Measurements from ENCODE around the gene SSB. TPM values are rescaled to one million over a fixed set of nuclear protein-coding genes. Genes with fewer than 3 reads are reported as not detected.

The SSB gene
- total RNA-seq, 1 donor from 2014 or later, result 24.5 TPM

- H3K36me3 ChIP-seq (ENCODE audit: control insufficient read depth in 3 of 3, insufficient read depth in 3 of 3, low read length in 3 of 3), result no peaks in the 10 kb centered on the region
- H3K27ac ChIP-seq (ENCODE audit: low read depth, low read length), result no peak overlapping the region
- H3K27me3 ChIP-seq (ENCODE audit: control insufficient read depth in 3 of 3, insufficient read depth in 3 of 3, low read length in 3 of 3), result peaks cover 5 to 12% (median 11%) of the 10 kb centered on the region in 3 donors
- no peak overlapping the region for H3K9ac ChIP-seq (ENCODE audit: low read depth in 1 of 3, low read length in 3 of 3)
- peaks cover 7 to 15% (median 8%) of the 10 kb centered on the region in 3 donors for H3K4me1 ChIP-seq (ENCODE audit: control insufficient read depth in 3 of 3, insufficient read depth in 3 of 3, low read length in 3 of 3)
- H3K4me3 ChIP-seq (ENCODE audit: low read length in 3 of 3), result no peak overlapping the region
- H3K9me3 ChIP-seq (ENCODE audit: control insufficient read depth in 3 of 3, low read length in 3 of 3), result no peaks in the 10 kb centered on the region
These were observed 33.1 kb upstream of the SSB start for GRCh38 chr2:169765523-169765922.

GRCh38 chr2:169767243-169767888 is 31.3 kb upstream of the SSB start:
- Histone ChIP-seq H3K9me3 (ENCODE audit: control insufficient read depth in 3 of 3, low read length in 3 of 3) (no peaks in the 10 kb centered on the region), H3K4me3 (ENCODE audit: low read length in 3 of 3) (peak overlapping the region in 1 of 3 donors; percentile 30), H3K36me3 (ENCODE audit: control insufficient read depth in 3 of 3, insufficient read depth in 3 of 3, low read length in 3 of 3) (no peaks in the 10 kb centered on the region), H3K27ac (ENCODE audit: low read depth, low read length) (no peak overlapping the region), H3K9ac (ENCODE audit: low read depth in 1 of 3, low read length in 3 of 3) (no peak overlapping the region), H3K27me3 (ENCODE audit: control insufficient read depth in 3 of 3, insufficient read depth in 3 of 3, low read length in 3 of 3) (peaks cover 5 to 12% (median 11%) of the 10 kb centered on the region in 3 donors), H3K4me1 (ENCODE audit: control insufficient read depth in 3 of 3, insufficient read depth in 3 of 3, low read length in 3 of 3) (peaks cover 7 to 15% (median 8%) of the 10 kb centered on the region in 3 donors)

DNA sequence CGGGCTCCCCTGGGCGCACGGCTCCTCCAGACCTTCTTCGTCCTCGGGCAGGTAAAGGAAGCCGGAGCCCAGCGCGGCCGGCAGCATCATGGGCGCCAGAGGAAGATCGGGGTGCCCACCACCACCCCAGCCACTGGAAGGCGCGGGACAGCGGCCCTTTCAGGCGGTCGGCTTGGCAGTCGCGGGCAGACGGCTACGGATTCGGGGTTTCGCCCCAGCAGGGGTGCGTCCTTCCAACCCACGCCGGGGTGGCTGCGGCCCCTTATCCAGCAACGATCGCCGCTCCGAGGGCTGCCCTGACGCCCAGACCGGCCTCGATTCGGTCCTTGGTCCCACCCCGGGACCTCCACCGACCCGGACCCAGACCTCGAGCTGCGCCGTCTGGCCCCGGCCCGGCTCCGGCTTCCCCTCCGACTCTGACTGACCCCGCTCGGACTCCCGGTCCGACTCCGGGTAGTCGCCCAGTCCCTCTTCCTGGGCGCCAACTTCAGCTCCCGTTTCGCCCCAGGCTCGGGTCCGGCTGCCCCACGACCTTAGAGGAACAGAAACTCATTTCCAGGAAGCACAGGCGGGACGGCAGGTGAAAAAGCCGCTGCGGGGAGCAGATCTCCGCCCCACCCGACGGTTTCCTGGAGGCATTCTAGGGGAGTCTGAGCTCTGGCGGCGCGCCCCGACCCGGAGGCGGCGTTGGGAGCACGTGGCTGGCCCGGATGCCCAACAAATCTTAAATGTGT is 30.2 kb upstream of the SSB start:
- peak overlapping the region; percentile 33 to 43 (median 35) for H3K4me3 ChIP-seq (ENCODE audit: low read length in 3 of 3)
- no peaks in the 10 kb centered on the region for H3K36me3 ChIP-seq (ENCODE audit: control insufficient read depth in 3 of 3, insufficient read depth in 3 of 3, low read length in 3 of 3)
- peaks cover 7 to 15% (median 8%) of the 10 kb centered on the region in 3 donors for H3K4me1 ChIP-seq (ENCODE audit: control insufficient read depth in 3 of 3, insufficient read depth in 3 of 3, low read length in 3 of 3)
- H3K27ac ChIP-seq (ENCODE audit: low read depth, low read length), result no peak overlapping the region
- H3K9me3 ChIP-seq (ENCODE audit: control insufficient read depth in 3 of 3, low read length in 3 of 3), result no peaks in the 10 kb centered on the region
- H3K27me3 ChIP-seq (ENCODE audit: control insufficient read depth in 3 of 3, insufficient read depth in 3 of 3, low read length in 3 of 3), result peaks cover 5 to 12% (median 11%) of the 10 kb centered on the region in 3 donors
- peak overlapping the region in 1 of 3 donors; percentile 20 for H3K9ac ChIP-seq (ENCODE audit: low read depth in 1 of 3, low read length in 3 of 3)

DNA sequence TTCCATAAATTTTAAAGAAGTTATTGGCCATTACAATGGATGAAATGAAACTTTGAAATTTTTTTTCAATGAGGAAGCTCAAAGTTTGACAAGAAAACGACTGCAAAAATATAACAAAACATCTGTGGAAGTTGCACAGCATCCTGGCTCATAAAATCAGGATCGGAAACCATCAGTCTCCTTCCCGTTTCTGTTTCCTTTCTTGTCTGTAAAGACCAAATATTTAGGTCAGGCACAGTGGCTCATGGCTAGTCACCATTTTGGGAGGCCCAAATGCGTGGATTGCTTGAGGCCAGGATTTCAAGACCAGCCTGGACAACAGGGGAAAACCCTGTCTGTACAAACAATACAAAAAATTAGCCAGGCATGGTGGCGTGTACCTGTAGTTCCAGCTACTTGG is 27.6 kb upstream of the SSB start:
- Histone ChIP-seq H3K9me3 (ENCODE audit: control insufficient read depth in 3 of 3, low read length in 3 of 3) (no peaks in the 10 kb centered on the region), H3K27ac (ENCODE audit: low read depth, low read length) (no peak overlapping the region), H3K4me3 (ENCODE audit: low read length in 3 of 3) (no peak overlapping the region), H3K27me3 (ENCODE audit: control insufficient read depth in 3 of 3, insufficient read depth in 3 of 3, low read length in 3 of 3) (peaks cover 5 to 12% (median 11%) of the 10 kb centered on the region in 3 donors), H3K9ac (ENCODE audit: low read depth in 1 of 3, low read length in 3 of 3) (no peak overlapping the region), H3K4me1 (ENCODE audit: control insufficient read depth in 3 of 3, insufficient read depth in 3 of 3, low read length in 3 of 3) (peaks cover 7 to 15% (median 8%) of the 10 kb centered on the region in 3 donors), H3K36me3 (ENCODE audit: control insufficient read depth in 3 of 3, insufficient read depth in 3 of 3, low read length in 3 of 3) (no peaks in the 10 kb centered on the region)

- no peak overlapping the region for H3K4me3 ChIP-seq (ENCODE audit: low read length in 3 of 3)
- H3K4me1 ChIP-seq (ENCODE audit: control insufficient read depth in 3 of 3, insufficient read depth in 3 of 3, low read length in 3 of 3), result peaks cover 7 to 15% (median 8%) of the 10 kb centered on the region in 3 donors
- no peak overlapping the region for H3K9ac ChIP-seq (ENCODE audit: low read depth in 1 of 3, low read length in 3 of 3)
- no peaks in the 10 kb centered on the region for H3K36me3 ChIP-seq (ENCODE audit: control insufficient read depth in 3 of 3, insufficient read depth in 3 of 3, low read length in 3 of 3)
- H3K27me3 ChIP-seq (ENCODE audit: control insufficient read depth in 3 of 3, insufficient read depth in 3 of 3, low read length in 3 of 3), result peaks cover 5 to 12% (median 11%) of the 10 kb centered on the region in 3 donors
- H3K9me3 ChIP-seq (ENCODE audit: control insufficient read depth in 3 of 3, low read length in 3 of 3), result no peaks in the 10 kb centered on the region
- no peak overlapping the region for H3K27ac ChIP-seq (ENCODE audit: low read depth, low read length)
These were observed 27.1 kb upstream of the SSB start for GRCh38 chr2:169771612-169772011.

DNA sequence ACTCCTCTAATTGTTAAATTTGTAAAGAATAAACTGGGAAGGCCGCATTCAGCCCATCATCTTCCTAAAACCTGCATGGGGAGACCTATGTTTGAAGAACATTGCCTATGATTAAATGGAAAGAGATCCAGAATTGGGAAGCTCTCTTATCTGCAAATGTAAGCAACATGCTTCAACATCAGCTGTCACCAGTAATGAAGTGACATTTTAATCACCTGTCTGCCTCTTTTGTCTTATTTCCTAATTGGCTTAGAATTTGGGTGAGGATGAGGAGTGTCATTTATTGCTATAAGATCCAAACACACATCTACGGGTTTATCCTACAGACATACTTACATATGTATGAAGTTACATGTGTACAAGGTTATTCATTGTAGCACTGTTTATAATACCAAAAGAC is 26.0 kb upstream of the SSB start:
- H3K4me1 ChIP-seq (ENCODE audit: control insufficient read depth in 3 of 3, insufficient read depth in 3 of 3, low read length in 3 of 3), result peaks cover 3 to 6% (median 3%) of the 10 kb centered on the region in 3 donors

GRCh38 chr2:169775354-169775753 is 23.3 kb upstream of the SSB start:
- Histone ChIP-seq H3K9me3 (ENCODE audit: control insufficient read depth in 3 of 3, low read length in 3 of 3) (no peaks in the 10 kb centered on the region), H3K4me1 (ENCODE audit: control insufficient read depth in 3 of 3, insufficient read depth in 3 of 3, low read length in 3 of 3) (no peaks in the 10 kb centered on the region), H3K27me3 (ENCODE audit: control insufficient read depth in 3 of 3, insufficient read depth in 3 of 3, low read length in 3 of 3) (no peaks in the 10 kb centered on the region), H3K36me3 (ENCODE audit: control insufficient read depth in 3 of 3, insufficient read depth in 3 of 3, low read length in 3 of 3) (no peaks in the 10 kb centered on the region), H3K27ac (ENCODE audit: low read depth, low read length) (no peak overlapping the region), H3K9ac (ENCODE audit: low read depth in 1 of 3, low read length in 3 of 3) (no peak overlapping the region), H3K4me3 (ENCODE audit: low read length in 3 of 3) (no peak overlapping the region)

More for the DNA sequence above, 26.0 kb upstream of the SSB start:
- Histone ChIP-seq H3K27me3 (ENCODE audit: control insufficient read depth in 3 of 3, insufficient read depth in 3 of 3, low read length in 3 of 3) (peaks cover 5 to 10% (median 10%) of the 10 kb centered on the region in 3 donors), H3K9me3 (ENCODE audit: control insufficient read depth in 3 of 3, low read length in 3 of 3) (no peaks in the 10 kb centered on the region), H3K4me3 (ENCODE audit: low read length in 3 of 3) (no peak overlapping the region), H3K9ac (ENCODE audit: low read depth in 1 of 3, low read length in 3 of 3) (no peak overlapping the region), H3K36me3 (ENCODE audit: control insufficient read depth in 3 of 3, insufficient read depth in 3 of 3, low read length in 3 of 3) (no peaks in the 10 kb centered on the region), H3K27ac (ENCODE audit: low read depth, low read length) (no peak overlapping the region)

DNA sequence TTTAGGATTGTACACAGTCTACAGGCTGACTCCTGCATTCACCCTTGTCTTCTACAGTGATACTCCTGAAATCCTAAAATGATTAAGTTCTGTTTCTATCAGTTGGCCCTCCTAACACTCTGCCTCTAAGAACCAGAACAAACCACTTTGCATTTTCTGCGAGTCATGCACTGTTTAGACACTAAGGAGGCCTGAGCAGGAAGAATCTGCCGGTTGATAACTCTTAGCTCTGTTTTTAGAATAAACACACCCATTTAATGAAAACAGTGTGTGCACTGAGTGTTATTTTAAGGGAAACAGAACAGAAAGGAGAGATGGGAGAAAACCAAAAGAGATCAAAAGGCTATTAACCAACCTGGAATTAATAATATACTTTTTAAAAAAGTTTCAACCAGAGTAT is 22.9 kb upstream of the SSB start:
- no peak overlapping the region for H3K9ac ChIP-seq (ENCODE audit: low read depth in 1 of 3, low read length in 3 of 3)
- H3K4me1 ChIP-seq (ENCODE audit: control insufficient read depth in 3 of 3, insufficient read depth in 3 of 3, low read length in 3 of 3), result no peaks in the 10 kb centered on the region
- no peaks in the 10 kb centered on the region for H3K27me3 ChIP-seq (ENCODE audit: control insufficient read depth in 3 of 3, insufficient read depth in 3 of 3, low read length in 3 of 3)
- no peaks in the 10 kb centered on the region for H3K36me3 ChIP-seq (ENCODE audit: control insufficient read depth in 3 of 3, insufficient read depth in 3 of 3, low read length in 3 of 3)
- H3K27ac ChIP-seq (ENCODE audit: low read depth, low read length), result no peak overlapping the region
- no peaks in the 10 kb centered on the region for H3K9me3 ChIP-seq (ENCODE audit: control insufficient read depth in 3 of 3, low read length in 3 of 3)
- H3K4me3 ChIP-seq (ENCODE audit: low read length in 3 of 3), result no peak overlapping the region

GRCh38 chr2:169776252-169776761 is 22.4 kb upstream of the SSB start:
- Histone ChIP-seq H3K9me3 (ENCODE audit: control insufficient read depth in 3 of 3, low read length in 3 of 3) (no peaks in the 10 kb centered on the region), H3K4me1 (ENCODE audit: control insufficient read depth in 3 of 3, insufficient read depth in 3 of 3, low read length in 3 of 3) (no peaks in the 10 kb centered on the region), H3K27ac (ENCODE audit: low read depth, low read length) (no peak overlapping the region), H3K9ac (ENCODE audit: low read depth in 1 of 3, low read length in 3 of 3) (no peak overlapping the region), H3K4me3 (ENCODE audit: low read length in 3 of 3) (no peak overlapping the region), H3K36me3 (ENCODE audit: control insufficient read depth in 3 of 3, insufficient read depth in 3 of 3, low read length in 3 of 3) (no peaks in the 10 kb centered on the region), H3K27me3 (ENCODE audit: control insufficient read depth in 3 of 3, insufficient read depth in 3 of 3, low read length in 3 of 3) (no peaks in the 10 kb centered on the region)

DNA sequence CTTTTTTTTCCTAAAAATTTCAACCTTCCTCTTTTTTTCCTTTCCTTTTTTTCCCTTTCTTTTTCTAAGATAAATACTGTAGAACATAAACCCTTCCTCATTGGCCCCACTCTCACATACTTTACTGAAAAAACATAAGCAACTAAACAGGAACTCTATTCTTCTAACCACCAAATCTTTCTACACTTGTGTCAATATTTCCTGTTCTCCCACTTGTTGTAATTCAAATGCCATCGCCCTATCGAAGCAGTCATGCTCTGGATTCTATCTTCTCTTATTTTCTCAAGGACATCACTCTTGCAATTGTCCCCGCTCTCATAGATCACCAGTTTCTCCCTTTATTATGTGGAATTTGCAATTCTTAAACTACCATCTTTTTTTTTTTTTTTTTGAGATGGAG is 20.2 kb upstream of the SSB start:
- Histone ChIP-seq H3K4me1 (ENCODE audit: control insufficient read depth in 3 of 3, insufficient read depth in 3 of 3, low read length in 3 of 3) (no peaks in the 10 kb centered on the region), H3K9ac (ENCODE audit: low read depth in 1 of 3, low read length in 3 of 3) (no peak overlapping the region), H3K4me3 (ENCODE audit: low read length in 3 of 3) (no peak overlapping the region), H3K27me3 (ENCODE audit: control insufficient read depth in 3 of 3, insufficient read depth in 3 of 3, low read length in 3 of 3) (no peaks in the 10 kb centered on the region), H3K36me3 (ENCODE audit: control insufficient read depth in 3 of 3, insufficient read depth in 3 of 3, low read length in 3 of 3) (no peaks in the 10 kb centered on the region), H3K9me3 (ENCODE audit: control insufficient read depth in 3 of 3, low read length in 3 of 3) (no peaks in the 10 kb centered on the region), H3K27ac (ENCODE audit: low read depth, low read length) (no peak overlapping the region)

Measured in skeletal muscle tissue (tissue), 4 donors.